HepG2 (cell line): ENCODE results near the gene TBXA2R.

Experiments used
- AGO2 ChIP-seq: fragments of 200-400 bp; formaldehyde crosslinking; optimal IDR thresholded peaks from 2 replicates; pipeline ENCODE3; 2017; ENCODE audit warnings: mild to moderate bottlenecking, low read depth, low read length, moderate library complexity
- EZH2 ChIP-seq: conservative IDR thresholded peaks from 2 replicates; pipeline ENCODE4 v1.6.1; 2012; ENCODE audit warnings: mild to moderate bottlenecking, low read depth, low read length, moderate library complexity
- FIP1L1 ChIP-seq: fragments of 200-400 bp; formaldehyde crosslinking; IDR thresholded peaks from 2 replicates; pipeline ENCODE4 v1.6.1; 2018; ENCODE audit warnings: low read depth, mild to moderate bottlenecking, low read length, moderate library complexity, borderline replicate concordance; ENCODE audit not compliant: insufficient read depth
- FOXJ3 ChIP-seq: sonication (generic); formaldehyde crosslinking; IDR thresholded peaks from 2 replicates; pipeline ENCODE4 v1.4.0; 2020; ENCODE audit warnings: missing genetic modification reagents, mild to moderate bottlenecking, borderline replicate concordance
- GLI4 ChIP-seq: sonication (generic); formaldehyde crosslinking; IDR thresholded peaks from 2 replicates; pipeline ENCODE4 v1.5.1; 2020; ENCODE audit warnings: missing genetic modification reagents, mild to moderate bottlenecking, moderate library complexity, borderline replicate concordance
- GTF2F1 ChIP-seq: fragments of 150-350 bp; IDR thresholded peaks from 2 replicates; pipeline ENCODE4 v1.6.1; 2014; ENCODE audit warnings: low read length
- KDM4B ChIP-seq: sonication (generic); formaldehyde crosslinking; IDR thresholded peaks from 2 replicates; pipeline ENCODE4 v1.4.0; 2020; ENCODE audit warnings: missing genetic modification reagents
- POGZ ChIP-seq: sonication (generic); formaldehyde crosslinking; IDR thresholded peaks from 2 replicates; pipeline ENCODE4 v1.4.0; 2020; ENCODE audit warnings: mild to moderate bottlenecking, missing genetic modification reagents
- RXRA ChIP-seq: sonication (generic); formaldehyde crosslinking; IDR thresholded peaks from 2 replicates; pipeline ENCODE4 v1.5.1; 2020; ENCODE audit warnings: missing genetic modification reagents
- SYNCRIP ChIP-seq: fragments of 200-400 bp; formaldehyde crosslinking; IDR thresholded peaks from 2 replicates; pipeline ENCODE4 v1.6.1; 2018; ENCODE audit warnings: mild to moderate bottlenecking, low read depth, low read length; ENCODE audit not compliant: insufficient read depth
- TF ChIP-seq, protein P1 (sequence below): sonication (generic); formaldehyde crosslinking; IDR thresholded peaks from 2 replicates; pipeline ENCODE4 v1.4.0; 2020; ENCODE audit warnings: mild to moderate bottlenecking, missing genetic modification reagents
- TF ChIP-seq, protein P2 (sequence below): fragments of 450-650 bp; IDR thresholded peaks from 2 replicates; pipeline ENCODE4 v1.6.1; 2017; ENCODE audit warnings: mild to moderate bottlenecking
- TF ChIP-seq, protein P3 (sequence below): sonication (generic); formaldehyde crosslinking; conservative IDR thresholded peaks from 2 replicates; pipeline ENCODE4 v1.4.0; 2020; ENCODE audit warnings: mild to moderate bottlenecking, missing genetic modification reagents, moderate library complexity

DNA sequence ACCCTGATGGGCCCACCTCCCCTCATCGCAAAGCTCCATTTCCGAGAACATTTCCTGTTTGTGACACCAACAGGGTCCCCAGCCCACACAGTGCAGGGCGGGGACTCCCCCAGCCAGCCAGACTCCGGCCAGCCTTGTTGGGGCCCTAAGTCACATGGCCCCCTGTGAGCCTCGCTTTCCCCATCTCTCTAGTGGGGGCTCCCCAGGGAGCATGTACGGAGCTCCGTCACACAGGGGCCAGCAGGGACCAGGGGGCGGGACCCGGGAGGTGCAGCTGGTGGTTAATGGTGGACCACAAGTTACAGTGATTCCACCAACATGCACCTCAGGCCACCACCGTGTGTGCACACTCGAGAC, 1.7 kb downstream of the TBXA2R start:
- TF ChIP-seq FOXJ3 (CRISPR knock-in tag), result no peak
- no peak for TF ChIP-seq GLI4
- TF ChIP-seq POGZ (CRISPR knock-in tag), result no peak
- no peak for TF ChIP-seq KDM4B (CRISPR knock-in tag)
- TF ChIP-seq SYNCRIP, result no peak
- TF ChIP-seq, protein P1, sequence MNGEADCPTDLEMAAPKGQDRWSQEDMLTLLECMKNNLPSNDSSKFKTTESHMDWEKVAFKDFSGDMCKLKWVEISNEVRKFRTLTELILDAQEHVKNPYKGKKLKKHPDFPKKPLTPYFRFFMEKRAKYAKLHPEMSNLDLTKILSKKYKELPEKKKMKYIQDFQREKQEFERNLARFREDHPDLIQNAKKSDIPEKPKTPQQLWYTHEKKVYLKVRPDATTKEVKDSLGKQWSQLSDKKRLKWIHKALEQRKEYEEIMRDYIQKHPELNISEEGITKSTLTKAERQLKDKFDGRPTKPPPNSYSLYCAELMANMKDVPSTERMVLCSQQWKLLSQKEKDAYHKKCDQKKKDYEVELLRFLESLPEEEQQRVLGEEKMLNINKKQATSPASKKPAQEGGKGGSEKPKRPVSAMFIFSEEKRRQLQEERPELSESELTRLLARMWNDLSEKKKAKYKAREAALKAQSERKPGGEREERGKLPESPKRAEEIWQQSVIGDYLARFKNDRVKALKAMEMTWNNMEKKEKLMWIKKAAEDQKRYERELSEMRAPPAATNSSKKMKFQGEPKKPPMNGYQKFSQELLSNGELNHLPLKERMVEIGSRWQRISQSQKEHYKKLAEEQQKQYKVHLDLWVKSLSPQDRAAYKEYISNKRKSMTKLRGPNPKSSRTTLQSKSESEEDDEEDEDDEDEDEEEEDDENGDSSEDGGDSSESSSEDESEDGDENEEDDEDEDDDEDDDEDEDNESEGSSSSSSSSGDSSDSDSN (CRISPR knock-in tag), result no peak
- TF ChIP-seq RXRA (CRISPR knock-in tag), result no peak
- TF ChIP-seq, protein P2, sequence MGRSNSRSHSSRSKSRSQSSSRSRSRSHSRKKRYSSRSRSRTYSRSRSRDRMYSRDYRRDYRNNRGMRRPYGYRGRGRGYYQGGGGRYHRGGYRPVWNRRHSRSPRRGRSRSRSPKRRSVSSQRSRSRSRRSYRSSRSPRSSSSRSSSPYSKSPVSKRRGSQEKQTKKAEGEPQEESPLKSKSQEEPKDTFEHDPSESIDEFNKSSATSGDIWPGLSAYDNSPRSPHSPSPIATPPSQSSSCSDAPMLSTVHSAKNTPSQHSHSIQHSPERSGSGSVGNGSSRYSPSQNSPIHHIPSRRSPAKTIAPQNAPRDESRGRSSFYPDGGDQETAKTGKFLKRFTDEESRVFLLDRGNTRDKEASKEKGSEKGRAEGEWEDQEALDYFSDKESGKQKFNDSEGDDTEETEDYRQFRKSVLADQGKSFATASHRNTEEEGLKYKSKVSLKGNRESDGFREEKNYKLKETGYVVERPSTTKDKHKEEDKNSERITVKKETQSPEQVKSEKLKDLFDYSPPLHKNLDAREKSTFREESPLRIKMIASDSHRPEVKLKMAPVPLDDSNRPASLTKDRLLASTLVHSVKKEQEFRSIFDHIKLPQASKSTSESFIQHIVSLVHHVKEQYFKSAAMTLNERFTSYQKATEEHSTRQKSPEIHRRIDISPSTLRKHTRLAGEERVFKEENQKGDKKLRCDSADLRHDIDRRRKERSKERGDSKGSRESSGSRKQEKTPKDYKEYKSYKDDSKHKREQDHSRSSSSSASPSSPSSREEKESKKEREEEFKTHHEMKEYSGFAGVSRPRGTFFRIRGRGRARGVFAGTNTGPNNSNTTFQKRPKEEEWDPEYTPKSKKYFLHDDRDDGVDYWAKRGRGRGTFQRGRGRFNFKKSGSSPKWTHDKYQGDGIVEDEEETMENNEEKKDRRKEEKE, result no peak
- TF ChIP-seq AGO2, result no peak
- no peak for TF ChIP-seq GTF2F1
- no peak for TF ChIP-seq FIP1L1
- TF ChIP-seq, protein P3, sequence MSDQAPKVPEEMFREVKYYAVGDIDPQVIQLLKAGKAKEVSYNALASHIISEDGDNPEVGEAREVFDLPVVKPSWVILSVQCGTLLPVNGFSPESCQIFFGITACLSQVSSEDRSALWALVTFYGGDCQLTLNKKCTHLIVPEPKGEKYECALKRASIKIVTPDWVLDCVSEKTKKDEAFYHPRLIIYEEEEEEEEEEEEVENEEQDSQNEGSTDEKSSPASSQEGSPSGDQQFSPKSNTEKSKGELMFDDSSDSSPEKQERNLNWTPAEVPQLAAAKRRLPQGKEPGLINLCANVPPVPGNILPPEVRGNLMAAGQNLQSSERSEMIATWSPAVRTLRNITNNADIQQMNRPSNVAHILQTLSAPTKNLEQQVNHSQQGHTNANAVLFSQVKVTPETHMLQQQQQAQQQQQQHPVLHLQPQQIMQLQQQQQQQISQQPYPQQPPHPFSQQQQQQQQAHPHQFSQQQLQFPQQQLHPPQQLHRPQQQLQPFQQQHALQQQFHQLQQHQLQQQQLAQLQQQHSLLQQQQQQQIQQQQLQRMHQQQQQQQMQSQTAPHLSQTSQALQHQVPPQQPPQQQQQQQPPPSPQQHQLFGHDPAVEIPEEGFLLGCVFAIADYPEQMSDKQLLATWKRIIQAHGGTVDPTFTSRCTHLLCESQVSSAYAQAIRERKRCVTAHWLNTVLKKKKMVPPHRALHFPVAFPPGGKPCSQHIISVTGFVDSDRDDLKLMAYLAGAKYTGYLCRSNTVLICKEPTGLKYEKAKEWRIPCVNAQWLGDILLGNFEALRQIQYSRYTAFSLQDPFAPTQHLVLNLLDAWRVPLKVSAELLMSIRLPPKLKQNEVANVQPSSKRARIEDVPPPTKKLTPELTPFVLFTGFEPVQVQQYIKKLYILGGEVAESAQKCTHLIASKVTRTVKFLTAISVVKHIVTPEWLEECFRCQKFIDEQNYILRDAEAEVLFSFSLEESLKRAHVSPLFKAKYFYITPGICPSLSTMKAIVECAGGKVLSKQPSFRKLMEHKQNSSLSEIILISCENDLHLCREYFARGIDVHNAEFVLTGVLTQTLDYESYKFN (CRISPR knock-in tag), result no peak
- no peak for TF ChIP-seq EZH2
